ENCODE results near the gene HRH1.

HRH1 gene

GRCh38 chr3:11287404-11287803, 133.1 kb downstream of the HRH1 start:
- no peak for DNase-seq

GRCh38 chr3:11288021-11288491, 133.8 kb downstream of the HRH1 start:
- no peak for DNase-seq

GRCh38 chr3:11288786-11289637, 134.7 kb downstream of the HRH1 start:
- no peak for DNase-seq

- DNase-seq: no peak
These were observed 135.6 kb downstream of the HRH1 start for GRCh38 chr3:11289864-11290263.

- DNase-seq: no peak
These were observed 136.7 kb downstream of the HRH1 start for GRCh38 chr3:11290743-11291680.

GRCh38 chr3:11291808-11292207, 137.5 kb downstream of the HRH1 start:
- no peak for DNase-seq

GRCh38 chr3:11297126-11297525, 142.8 kb downstream of the HRH1 start:
- no peak for DNase-seq

- no peak for DNase-seq
These were observed 146.7 kb downstream of the HRH1 start for GRCh38 chr3:11300970-11301369.

- no peak for DNase-seq
These were observed 148.2 kb downstream of the HRH1 start for GRCh38 chr3:11302444-11302843.

GRCh38 chr3:11304175-11304574, 149.9 kb downstream of the HRH1 start:
- DNase-seq: no peak

GRCh38 chr3:11305509-11305908, 151.2 kb downstream of the HRH1 start:
- no peak for DNase-seq

GRCh38 chr3:11306817-11307589, 152.7 kb downstream of the HRH1 start:
- no peak for DNase-seq

GRCh38 chr3:11307830-11308432, 153.6 kb downstream of the HRH1 start:
- DNase-seq: no peak

- no peak for DNase-seq
These were observed 156.0 kb downstream of the HRH1 start for GRCh38 chr3:11310258-11310657.

- DNase-seq: no peak
These were observed 157.9 kb downstream of the HRH1 start for GRCh38 chr3:11312166-11312565.

All from NCI-H524 (cell line).